ENCODE measurements around the gene CCDC187. TPM values are rescaled to one million over a fixed set of nuclear protein-coding genes. Genes with fewer than 3 reads are reported as not detected.

CCDC187 gene
- total and polyA plus RNA-seq, 5 donors, result not detected

DNA sequence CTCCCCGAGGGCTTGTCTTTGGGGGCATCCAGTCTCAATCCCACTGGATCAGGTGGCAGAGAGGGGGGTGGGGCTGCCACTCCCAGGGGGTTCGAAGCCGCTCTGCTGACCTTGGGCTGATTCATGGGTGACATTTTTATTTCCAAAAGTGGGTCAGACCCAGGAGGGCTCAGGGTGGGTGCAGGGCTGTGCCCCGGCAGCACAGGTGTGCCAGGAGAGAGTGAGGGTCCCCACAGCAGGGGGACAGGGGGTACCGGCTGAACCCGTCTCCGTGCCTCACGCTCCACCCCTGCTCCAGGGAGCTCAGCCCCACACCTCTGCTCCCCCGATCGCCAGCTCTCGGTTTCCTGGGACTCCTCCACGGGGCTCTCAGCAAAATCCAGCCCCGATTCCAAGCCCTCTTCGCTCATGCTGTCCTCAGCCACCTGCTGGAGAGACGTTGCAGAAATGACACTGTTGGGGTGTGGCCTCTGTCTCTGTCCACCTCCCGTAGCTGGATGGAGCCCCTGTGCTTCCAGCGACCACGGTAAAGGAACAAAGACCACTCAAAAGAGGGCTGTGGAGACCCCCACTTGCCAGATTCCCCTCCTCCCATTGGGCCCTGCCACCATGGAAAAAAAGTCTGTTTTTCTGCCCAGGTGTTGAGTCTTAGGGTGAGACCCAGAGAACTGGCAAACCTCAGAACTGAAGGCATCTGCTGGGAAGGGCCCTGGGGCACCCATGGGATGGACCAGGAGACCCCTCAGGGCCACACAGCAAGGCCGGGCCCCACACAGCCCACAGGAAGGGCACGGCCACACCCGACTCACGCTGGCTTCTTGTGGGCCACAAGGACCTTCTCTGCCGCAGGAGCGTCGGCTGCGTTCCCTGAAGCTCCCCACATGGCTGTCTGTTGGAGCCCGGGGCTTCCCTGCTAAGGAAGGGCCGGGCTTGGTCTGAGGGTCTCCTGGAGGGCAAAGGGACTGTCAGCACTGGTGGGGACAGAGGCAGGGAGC lies 47.7 kb downstream of the CCDC187 start:
- Histone ChIP-seq H3K27me3 (ENCODE audit: control insufficient read depth, insufficient read depth) (no peaks in the 10 kb centered on the region), H3K4me3 (ENCODE audit: low read length) (no peak overlapping the region), H3K9me3 (ENCODE audit: control insufficient read depth, low read length) (no peaks in the 10 kb centered on the region), H3K4me1 (ENCODE audit: control insufficient read depth, insufficient read depth, low read length) (no peaks in the 10 kb centered on the region), H3K27ac (ENCODE audit: low read length) (no peak overlapping the region)
- DNase-seq (peak in 2 of 3 donors; percentile 24 to 40), ATAC-seq (no peak)
- intact Hi-C loops (cut with DNase I), result no loop called here
- WGBS, result 71% methylated on average over 28 of the region's 28 CpGs

DNA sequence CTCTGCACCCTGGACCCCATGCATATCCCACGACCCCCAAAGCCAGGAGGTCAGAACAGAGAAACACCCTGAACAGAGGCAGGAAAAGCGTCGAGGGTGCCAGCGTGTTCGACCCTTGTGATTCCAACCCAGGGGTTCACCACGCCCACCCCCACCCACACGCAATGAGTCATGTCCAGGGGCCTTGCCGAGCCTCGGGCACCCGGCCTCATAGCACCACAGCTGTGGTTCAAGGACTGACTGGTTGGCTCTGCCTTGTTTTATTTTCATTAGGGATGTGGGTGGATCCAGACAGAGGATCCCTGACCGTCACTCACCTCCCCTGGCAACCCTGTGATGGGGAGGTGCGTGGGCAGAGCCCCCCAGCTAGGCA lies 48.7 kb downstream of the CCDC187 start:
- Histone ChIP-seq H3K27ac (ENCODE audit: low read length) (no peak overlapping the region), H3K4me1 (ENCODE audit: control insufficient read depth, insufficient read depth, low read length) (no peaks in the 10 kb centered on the region), H3K4me3 (ENCODE audit: low read length) (no peak overlapping the region), H3K9me3 (ENCODE audit: control insufficient read depth, low read length) (no peaks in the 10 kb centered on the region), H3K27me3 (ENCODE audit: control insufficient read depth, insufficient read depth) (no peaks in the 10 kb centered on the region)
- peak; percentile 43 to 65 (median 58) for DNase-seq
- peak; percentile 15 to 23 for ATAC-seq
- intact Hi-C loops (cut with DNase I), result no loop called here
- WGBS, result 47% methylated on average over 12 of the region's 12 CpGs

DNA sequence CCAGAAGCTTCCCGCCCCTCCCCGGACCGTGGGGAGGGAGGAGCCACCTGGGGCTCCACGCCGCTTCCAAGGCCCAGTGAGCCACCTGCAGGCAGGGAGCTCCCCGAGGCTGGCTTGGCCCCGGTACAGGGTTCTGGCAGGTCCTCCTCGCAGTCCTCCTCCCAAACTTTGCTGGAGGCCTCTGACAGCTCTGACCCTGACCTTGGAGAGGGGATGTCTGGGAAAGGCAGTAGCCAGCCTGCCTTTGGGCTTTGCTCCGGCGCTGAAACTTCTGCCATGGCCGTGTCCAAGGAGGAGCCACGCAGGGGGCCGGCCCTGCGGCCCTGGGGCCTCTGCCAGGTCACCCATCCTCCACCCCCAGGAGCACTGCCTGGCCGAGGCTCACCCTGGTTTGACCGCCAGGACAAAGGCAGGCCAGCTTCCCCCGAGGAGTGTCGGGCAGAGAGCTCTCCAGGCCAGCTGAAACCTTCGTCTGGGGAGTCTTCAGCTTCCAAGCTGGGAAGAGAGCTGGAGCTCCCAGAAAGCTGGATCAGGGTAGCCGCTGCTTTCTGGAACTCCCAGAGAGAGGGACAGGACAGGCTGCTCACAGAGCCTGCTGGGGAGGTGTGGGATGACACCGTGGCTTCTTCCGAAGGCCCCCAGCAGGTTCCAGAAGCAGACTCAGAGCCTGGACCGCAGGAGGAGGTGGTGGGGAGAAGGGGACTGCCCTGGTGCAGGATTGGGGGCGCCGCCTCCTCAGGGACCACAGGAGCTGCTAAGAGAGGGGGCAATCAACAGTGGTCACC lies 49.3 kb downstream of the CCDC187 start:
- ATAC-seq (peak; percentile 8 to 59), DNase-seq (peak in 2 of 3 donors; percentile 76 to 81)
- H3K4me1 ChIP-seq (ENCODE audit: control insufficient read depth, insufficient read depth, low read length), result no peaks in the 10 kb centered on the region
- no peaks in the 10 kb centered on the region for H3K9me3 ChIP-seq (ENCODE audit: control insufficient read depth, low read length)
- intact Hi-C loops (cut with DNase I), result no loop called here
- H3K27ac ChIP-seq (ENCODE audit: low read length), result no peak overlapping the region
- no peaks in the 10 kb centered on the region for H3K27me3 ChIP-seq (ENCODE audit: control insufficient read depth, insufficient read depth)
- WGBS, result 58% methylated on average over 25 of the region's 25 CpGs
- H3K4me3 ChIP-seq (ENCODE audit: low read length), result no peak overlapping the region

DNA sequence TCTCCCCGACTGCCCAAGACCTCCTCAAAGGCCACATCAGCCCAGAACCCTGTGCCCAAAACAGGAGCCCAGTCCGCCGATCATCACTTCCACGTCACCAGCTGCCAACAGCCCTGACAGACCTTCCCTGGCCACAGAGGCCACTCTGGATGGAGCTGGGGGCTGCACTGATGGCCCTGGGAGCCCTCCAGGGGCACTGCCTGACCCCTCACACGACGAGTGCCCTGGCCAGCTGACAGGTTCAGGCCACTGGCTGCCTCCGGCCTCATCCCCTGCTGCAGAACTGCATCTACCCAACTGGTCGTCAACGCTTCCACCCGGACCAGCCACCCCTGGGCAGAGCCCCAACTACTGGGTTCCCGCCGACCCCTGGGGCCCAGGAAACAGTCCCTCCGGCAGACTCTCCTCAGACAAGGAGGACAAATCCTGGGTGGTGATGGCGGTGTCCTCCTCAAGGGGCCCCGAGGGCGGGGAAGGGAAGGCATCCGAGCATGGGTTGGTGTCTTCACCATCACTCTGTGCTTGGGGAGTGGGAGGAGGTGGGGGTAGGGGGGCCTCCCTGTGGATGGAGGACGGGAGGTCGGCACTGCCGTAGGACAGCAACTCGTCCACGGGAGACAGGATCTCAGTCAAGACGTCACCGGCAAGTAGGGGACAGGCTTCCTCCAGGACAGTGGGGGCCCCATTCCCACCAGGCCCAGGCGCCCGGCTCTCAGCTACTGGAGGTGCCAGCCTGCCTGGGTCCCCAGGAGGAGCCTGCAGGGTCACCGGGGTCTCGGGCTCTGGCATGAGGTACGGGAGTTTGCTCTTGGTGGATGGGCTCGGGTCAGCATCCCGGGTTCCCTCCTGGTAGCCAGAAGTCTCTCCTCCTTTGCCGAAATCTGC lies 50.4 kb downstream of the CCDC187 start:
- 73% methylated on average over 32 of the region's 32 CpGs for WGBS
- H3K4me1 ChIP-seq (ENCODE audit: control insufficient read depth, insufficient read depth, low read length), result no peaks in the 10 kb centered on the region
- ATAC-seq, result no peak
- DNase-seq, result peak in 1 of 3 donors; percentile 59
- no peaks in the 10 kb centered on the region for H3K9me3 ChIP-seq (ENCODE audit: control insufficient read depth, low read length)
- no peaks in the 10 kb centered on the region for H3K27me3 ChIP-seq (ENCODE audit: control insufficient read depth, insufficient read depth)
- intact Hi-C loops (cut with DNase I), result no loop called here
- no peak overlapping the region for H3K27ac ChIP-seq (ENCODE audit: low read length)
- no peak overlapping the region for H3K4me3 ChIP-seq (ENCODE audit: low read length)

DNA sequence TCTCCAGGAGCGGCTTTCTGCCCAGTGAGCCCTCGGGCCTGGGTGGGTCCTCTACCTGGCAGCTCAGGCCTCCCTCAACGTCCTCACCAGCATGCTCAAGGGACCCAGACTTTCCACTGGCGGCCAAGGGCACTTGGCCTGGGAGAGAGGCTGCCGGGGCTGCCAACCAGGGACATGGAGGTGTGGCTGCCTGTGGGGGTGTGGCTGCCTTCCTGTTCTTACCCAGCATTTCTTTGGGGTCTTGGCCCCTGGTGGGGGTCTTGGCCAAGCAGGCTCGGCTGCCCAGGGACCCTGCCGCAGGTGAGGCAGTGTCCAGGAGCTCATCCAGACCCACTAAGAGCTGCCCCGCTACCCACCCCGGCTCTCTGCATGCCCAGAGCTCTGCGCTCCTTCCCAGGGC lies 51.0 kb downstream of the CCDC187 start:
- Histone ChIP-seq H3K27me3 (ENCODE audit: control insufficient read depth, insufficient read depth) (no peaks in the 10 kb centered on the region), H3K9me3 (ENCODE audit: control insufficient read depth, low read length) (no peaks in the 10 kb centered on the region), H3K27ac (ENCODE audit: low read length) (no peak overlapping the region), H3K4me1 (ENCODE audit: control insufficient read depth, insufficient read depth, low read length) (no peaks in the 10 kb centered on the region), H3K4me3 (ENCODE audit: low read length) (no peak overlapping the region)
- 85% methylated on average over 10 of the region's 10 CpGs for WGBS
- intact Hi-C loops (cut with DNase I), result no loop called here
- no peak for ATAC-seq
- DNase-seq, result peak in 1 of 3 donors; percentile 27

DNA sequence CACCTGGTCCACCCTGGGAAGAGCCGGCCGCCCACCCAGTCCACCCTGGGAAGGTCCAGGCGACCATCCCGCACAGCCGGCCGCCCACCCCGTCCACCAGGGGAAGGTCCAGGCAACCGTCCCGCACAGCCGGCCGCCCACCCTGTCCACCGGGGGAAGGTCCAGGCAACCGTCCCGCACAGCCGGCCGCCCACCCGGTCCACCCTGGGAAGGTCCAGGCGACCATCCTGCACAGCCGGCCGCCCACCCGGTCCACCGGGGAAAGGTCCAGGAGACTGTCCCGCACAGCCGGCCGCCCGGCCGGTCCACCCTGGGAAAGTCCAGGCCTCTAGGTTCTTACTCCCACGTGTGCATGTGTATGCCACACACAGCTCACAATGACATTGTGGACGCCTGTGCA lies 51.6 kb downstream of the CCDC187 start:
- Histone ChIP-seq H3K4me1 (ENCODE audit: control insufficient read depth, insufficient read depth, low read length) (no peaks in the 10 kb centered on the region), H3K27ac (ENCODE audit: low read length) (no peak overlapping the region), H3K4me3 (ENCODE audit: low read length) (no peak overlapping the region), H3K9me3 (ENCODE audit: control insufficient read depth, low read length) (no peaks in the 10 kb centered on the region), H3K27me3 (ENCODE audit: control insufficient read depth, insufficient read depth) (no peaks in the 10 kb centered on the region)
- intact Hi-C loops (cut with DNase I), result no loop called here
- ATAC-seq (no peak), DNase-seq (peak in 2 of 3 donors; percentile 32 to 36)
- 91% methylated on average over 29 of the region's 29 CpGs for WGBS

DNA sequence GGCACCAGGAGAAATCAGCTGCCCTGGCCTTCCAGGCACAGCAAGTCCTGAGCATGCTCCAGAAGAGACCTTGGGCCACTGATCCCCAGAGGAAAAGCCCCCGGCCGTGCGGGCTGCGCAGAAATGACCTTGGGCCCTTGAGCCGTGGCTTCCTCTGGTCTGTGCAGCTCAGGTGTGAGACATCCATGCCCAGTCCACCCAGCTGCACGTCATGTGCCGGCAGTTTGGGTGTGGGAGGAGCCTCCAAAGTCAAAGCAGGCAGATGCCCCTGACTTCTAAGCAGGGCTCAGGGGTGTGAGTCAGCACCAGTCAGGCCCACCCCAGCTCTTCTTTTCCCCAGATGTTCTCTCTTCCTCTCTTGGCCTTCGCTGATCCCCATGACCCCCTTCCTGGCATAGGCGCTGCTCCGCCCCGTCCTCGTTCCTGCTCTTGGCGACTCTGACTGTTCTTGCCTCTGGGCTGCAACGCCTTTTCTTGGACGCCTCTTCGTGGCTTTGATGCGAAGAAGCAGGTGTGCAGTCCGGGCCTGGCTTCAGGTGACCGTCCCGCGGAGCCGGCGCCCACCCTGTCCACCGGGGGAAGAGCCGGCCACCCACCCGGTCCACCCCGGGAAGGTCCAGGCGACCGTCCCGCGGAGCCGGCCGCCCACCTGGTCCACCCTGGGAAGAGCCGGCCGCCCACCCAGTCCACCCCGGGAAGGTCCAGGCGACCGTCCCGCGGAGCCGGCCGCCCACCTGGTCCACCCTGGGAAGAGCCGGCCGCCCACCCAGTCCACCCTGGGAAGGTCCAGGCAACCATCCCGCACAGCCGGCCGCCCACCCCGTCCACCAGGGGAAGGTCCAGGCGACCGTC lies 52.4 kb downstream of the CCDC187 start:
- intact Hi-C loops (cut with DNase I), result no loop called here
- ATAC-seq (no peak), DNase-seq (peak in 1 of 3 donors; percentile 47)
- Histone ChIP-seq H3K4me3 (ENCODE audit: low read length) (no peak overlapping the region), H3K9me3 (ENCODE audit: control insufficient read depth, low read length) (no peaks in the 10 kb centered on the region), H3K27ac (ENCODE audit: low read length) (no peak overlapping the region), H3K4me1 (ENCODE audit: control insufficient read depth, insufficient read depth, low read length) (no peaks in the 10 kb centered on the region), H3K27me3 (ENCODE audit: control insufficient read depth, insufficient read depth) (no peaks in the 10 kb centered on the region)
- WGBS, result 88% methylated on average over 50 of the region's 50 CpGs

DNA sequence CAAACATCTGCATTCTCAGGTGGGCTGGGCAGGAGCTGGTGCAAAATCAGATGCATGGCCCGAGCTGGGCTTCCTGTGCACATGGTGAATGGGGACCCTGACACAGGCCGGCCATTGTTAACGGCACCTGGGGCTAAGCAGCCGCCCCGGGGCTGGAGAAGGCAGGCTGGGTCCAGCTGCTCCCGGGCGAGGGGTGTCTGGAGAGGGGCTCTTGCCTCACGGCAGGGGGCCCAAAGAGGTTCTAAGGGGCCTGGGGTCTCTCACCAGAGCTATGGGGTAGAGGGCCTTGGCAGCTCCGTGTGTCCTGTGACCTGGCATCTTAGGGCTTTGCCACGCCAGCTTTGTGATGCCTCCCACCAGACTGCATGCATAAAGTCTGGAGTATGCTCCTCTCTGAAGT lies 53.2 kb downstream of the CCDC187 start:
- Histone ChIP-seq H3K27ac (ENCODE audit: low read length) (no peak overlapping the region), H3K4me1 (ENCODE audit: control insufficient read depth, insufficient read depth, low read length) (no peaks in the 10 kb centered on the region), H3K9me3 (ENCODE audit: control insufficient read depth, low read length) (no peaks in the 10 kb centered on the region), H3K4me3 (ENCODE audit: low read length) (no peak overlapping the region), H3K27me3 (ENCODE audit: control insufficient read depth, insufficient read depth) (no peaks in the 10 kb centered on the region)
- intact Hi-C loops (cut with DNase I), result no loop called here
- DNase-seq, result peak in 1 of 3 donors; percentile 25
- no peak for ATAC-seq
- WGBS, result 61% methylated on average over 10 of the region's 10 CpGs

DNA sequence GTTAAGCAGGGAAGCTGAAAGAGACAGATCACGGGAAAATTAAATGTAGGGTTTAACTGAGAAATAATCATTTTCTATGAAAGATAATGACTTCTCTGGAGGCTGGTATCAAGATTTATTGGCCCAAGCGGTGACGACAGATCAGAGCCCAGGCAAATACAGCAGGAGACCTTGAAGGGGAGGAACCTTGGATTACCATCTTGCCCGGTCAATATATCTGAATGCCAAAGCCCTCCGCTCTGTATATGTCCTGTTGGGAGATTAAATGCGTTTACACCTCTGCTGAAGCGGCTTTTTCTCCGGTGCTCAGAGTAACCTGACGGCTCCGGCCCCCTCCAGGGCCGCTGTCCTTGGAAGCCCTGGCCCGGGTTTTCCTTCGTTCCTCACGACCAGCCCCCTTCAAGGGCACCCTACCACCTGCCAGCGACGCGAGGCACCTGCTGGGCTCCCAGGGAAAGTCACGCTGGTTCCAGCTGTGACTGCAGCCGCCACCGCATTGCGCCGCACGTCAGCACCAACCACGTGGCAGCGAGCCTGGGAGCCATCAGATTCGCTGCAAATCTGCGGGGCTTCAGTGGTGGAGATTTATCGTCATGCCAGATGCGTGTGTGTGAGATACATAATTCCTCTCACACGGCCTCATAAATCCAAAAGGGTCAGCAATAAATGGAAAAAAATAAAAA lies 53.9 kb downstream of the CCDC187 start:
- Histone ChIP-seq H3K9me3 (ENCODE audit: control insufficient read depth, low read length) (no peaks in the 10 kb centered on the region), H3K4me3 (ENCODE audit: low read length) (no peak overlapping the region), H3K4me1 (ENCODE audit: control insufficient read depth, insufficient read depth, low read length) (peaks cover 1% of the 10 kb centered on the region), H3K27me3 (ENCODE audit: control insufficient read depth, insufficient read depth) (no peaks in the 10 kb centered on the region), H3K27ac (ENCODE audit: low read length) (no peak overlapping the region)
- peak in 1 of 3 donors; percentile 40 for DNase-seq
- WGBS, result 63% methylated on average over 30 of the region's 30 CpGs
- intact Hi-C loops (cut with DNase I), result no loop called here
- no peak for ATAC-seq
